PC-9 (cell line): ENCODE data around the gene TMTC2.

Experiments
- EZH2 ChIP-seq: fragments of 200-600 bp; sonication (generic); IDR thresholded peaks from 2 replicates; pipeline ENCODE4 v1.8.0; 2017; ENCODE audit warnings: antibody characterized with exemption, low read depth
- TF ChIP-seq, protein P1 (sequence below): fragments of 200-600 bp; sonication (generic); conservative IDR thresholded peaks from 2 replicates; pipeline ENCODE4 v1.6.1; 2017; ENCODE audit warnings: mixed run types, antibody characterized with exemption, mild to moderate bottlenecking, moderate library complexity

DNA sequence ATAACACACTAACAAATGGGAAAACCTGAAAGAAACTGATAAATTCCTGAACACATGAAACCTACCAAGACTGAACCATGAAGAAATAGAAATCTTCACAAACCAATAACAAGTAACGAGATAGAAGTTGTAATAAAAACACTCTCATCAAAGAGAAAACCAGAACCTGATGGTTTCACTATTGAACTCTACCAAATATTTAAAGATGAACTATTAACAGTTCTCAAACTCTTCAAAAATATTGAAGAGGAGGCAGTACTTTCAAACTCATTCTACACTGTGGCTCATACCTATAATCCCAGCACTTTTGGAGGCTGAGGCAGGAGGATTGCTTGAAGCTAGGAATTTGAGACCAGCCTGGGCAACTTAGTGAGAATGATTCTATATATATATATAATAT, 48.4 kb upstream of the TMTC2 start:
- TF ChIP-seq, protein P1, sequence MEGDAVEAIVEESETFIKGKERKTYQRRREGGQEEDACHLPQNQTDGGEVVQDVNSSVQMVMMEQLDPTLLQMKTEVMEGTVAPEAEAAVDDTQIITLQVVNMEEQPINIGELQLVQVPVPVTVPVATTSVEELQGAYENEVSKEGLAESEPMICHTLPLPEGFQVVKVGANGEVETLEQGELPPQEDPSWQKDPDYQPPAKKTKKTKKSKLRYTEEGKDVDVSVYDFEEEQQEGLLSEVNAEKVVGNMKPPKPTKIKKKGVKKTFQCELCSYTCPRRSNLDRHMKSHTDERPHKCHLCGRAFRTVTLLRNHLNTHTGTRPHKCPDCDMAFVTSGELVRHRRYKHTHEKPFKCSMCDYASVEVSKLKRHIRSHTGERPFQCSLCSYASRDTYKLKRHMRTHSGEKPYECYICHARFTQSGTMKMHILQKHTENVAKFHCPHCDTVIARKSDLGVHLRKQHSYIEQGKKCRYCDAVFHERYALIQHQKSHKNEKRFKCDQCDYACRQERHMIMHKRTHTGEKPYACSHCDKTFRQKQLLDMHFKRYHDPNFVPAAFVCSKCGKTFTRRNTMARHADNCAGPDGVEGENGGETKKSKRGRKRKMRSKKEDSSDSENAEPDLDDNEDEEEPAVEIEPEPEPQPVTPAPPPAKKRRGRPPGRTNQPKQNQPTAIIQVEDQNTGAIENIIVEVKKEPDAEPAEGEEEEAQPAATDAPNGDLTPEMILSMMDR, result no peak
- TF ChIP-seq EZH2, result no peak
